ENCODE results near the gene GAPT.

GAPT gene

DNA sequence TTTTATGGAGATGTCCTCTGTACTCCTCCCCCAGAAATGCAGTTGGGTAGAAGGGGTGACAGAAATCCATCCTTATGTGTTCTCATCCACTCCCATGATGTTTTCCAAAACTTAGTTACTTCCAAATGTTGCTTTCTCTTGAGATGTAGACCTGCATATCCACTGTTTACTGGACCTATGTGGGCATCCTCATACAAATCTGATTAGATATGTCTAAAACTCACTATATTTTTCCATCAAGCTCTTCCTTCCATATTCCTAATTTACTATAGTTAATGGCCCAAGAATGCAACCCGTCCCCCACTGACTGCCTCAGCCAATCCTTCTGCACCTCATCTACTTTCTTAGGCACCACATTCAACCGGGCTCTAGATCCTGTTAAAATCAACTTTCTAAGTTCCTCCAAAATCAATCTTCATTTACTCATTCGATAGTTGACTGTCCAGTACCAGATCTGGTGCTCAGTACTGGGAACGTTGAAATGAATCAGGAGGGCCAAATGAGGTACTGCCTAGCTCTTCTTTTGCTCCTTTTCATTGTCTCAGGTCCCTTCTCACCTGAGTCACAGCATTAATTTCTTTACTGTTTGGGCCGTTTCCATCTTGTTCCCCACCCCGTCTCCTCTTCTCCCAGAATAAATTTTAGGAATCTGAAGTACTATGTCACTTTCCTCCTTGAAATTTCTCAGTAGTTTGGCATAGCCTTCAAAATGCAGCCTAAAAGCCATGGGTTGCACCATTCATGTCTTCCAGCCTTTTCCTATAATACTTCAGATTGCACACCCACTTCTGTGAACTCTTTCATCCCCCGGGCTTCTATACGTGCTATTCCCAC, 39.3 kb upstream of the GAPT start:
- TF ChIP-seq, protein P1, sequence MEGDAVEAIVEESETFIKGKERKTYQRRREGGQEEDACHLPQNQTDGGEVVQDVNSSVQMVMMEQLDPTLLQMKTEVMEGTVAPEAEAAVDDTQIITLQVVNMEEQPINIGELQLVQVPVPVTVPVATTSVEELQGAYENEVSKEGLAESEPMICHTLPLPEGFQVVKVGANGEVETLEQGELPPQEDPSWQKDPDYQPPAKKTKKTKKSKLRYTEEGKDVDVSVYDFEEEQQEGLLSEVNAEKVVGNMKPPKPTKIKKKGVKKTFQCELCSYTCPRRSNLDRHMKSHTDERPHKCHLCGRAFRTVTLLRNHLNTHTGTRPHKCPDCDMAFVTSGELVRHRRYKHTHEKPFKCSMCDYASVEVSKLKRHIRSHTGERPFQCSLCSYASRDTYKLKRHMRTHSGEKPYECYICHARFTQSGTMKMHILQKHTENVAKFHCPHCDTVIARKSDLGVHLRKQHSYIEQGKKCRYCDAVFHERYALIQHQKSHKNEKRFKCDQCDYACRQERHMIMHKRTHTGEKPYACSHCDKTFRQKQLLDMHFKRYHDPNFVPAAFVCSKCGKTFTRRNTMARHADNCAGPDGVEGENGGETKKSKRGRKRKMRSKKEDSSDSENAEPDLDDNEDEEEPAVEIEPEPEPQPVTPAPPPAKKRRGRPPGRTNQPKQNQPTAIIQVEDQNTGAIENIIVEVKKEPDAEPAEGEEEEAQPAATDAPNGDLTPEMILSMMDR (IDR thresholded peaks at IDR 0.05; ENCODE audit: low read depth, low read length, missing control alignments), result no peak
- no peak for DNase-seq (ENCODE audit: low read depth)
- no peak overlapping the region for H3K4me3 ChIP-seq (ENCODE audit: low read depth, low read length)

DNA sequence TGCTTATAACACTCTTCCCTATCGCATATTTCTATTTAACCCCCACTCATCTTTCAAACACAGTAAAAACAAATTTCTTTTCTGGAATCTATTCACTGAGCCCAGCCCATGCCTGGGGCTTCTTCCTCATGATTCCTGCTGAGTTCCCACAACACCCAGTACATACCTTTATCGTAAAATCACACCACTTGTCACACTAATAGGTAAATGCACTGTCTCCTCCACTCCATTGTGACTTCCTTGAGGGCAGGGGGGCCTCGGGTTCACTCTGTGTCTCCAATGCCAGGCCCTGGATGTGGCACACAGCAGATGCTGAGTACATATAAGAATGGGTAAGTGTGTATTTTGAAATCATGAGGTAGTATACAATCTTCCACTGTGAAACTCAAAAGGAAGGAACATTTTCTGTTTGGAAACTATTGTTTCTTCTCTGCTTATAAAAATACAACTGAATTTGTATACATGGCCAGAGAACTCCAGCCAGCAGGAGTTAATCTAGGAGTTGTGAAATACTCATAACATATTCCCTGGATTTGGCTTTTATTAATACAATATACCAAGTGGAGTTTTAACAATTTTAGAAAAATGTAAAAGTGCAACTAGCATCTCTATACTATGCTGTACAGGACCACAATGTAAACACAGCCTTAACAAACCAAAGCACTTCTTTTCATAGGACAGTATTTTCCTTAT, 38.5 kb upstream of the GAPT start:
- TF ChIP-seq, protein P1 (IDR thresholded peaks at IDR 0.05; ENCODE audit: low read depth, low read length, missing control alignments), result no peak
- DNase-seq (ENCODE audit: low read depth), result no peak
- H3K4me3 ChIP-seq (ENCODE audit: low read depth, low read length), result no peak overlapping the region

DNA sequence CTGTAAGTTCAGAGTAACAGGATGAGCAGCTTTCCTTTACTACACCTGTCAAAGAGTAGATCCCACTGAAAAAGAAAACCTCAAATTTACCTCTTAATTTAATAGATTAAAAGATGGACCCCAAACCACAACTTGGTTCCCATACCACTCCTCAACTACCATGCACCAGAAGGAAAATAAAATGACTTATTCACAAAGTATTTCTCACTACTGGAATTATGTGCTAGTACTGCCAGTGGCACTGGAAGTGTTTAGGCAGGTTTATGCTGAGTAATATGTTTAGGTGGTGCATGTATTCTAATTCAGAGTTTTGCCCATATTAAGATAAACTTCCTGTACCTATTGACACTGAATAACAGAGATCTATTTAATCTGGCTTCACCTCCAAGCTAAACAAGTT, 37.9 kb upstream of the GAPT start:
- H3K4me3 ChIP-seq (ENCODE audit: low read depth, low read length), result no peak overlapping the region
- DNase-seq (ENCODE audit: low read depth), result no peak
- TF ChIP-seq, protein P1 (IDR thresholded peaks at IDR 0.05; ENCODE audit: low read depth, low read length, missing control alignments), result no peak

DNA sequence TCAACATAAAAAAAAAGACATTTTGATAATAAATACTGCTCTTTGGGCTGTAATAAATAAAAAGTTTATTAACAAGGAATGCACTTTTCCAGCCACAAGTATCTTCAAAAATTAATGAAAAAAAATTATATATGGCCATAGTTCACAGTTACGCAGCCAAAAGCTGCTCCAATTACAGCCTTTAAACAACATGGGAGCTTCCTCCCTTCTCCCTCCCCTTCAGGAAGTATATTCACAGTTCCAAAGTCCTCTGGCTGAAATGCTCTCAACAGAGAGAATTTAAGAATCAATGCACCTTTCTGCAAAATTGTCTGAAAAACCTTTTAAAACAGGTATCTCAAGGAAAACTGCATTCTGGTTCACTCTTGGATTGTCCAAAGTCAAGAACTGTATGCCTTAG, 37.2 kb upstream of the GAPT start:
- TF ChIP-seq, protein P1 (IDR thresholded peaks at IDR 0.05; ENCODE audit: low read depth, low read length, missing control alignments), result no peak
- no peak overlapping the region for H3K4me3 ChIP-seq (ENCODE audit: low read depth, low read length)
- no peak for DNase-seq (ENCODE audit: low read depth)

DNA sequence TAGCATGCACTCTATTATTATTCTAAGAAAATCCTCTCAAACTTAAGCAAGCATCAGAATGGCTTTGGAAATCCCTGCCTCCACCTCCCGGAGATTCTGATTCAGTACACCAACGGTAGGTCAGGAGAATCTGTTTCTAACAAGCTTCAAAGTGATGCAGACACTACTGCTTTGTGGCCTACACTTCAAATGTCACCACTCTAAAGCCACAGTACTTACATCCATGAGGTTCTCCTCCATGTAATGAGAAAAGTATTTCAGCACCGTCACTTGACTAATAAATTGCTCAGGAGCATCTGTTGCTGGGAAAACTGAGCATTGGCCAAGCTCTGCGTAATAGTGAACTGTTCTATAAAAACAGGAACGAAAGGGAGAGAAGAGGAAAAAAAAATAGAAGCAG, 36.2 kb upstream of the GAPT start:
- no peak overlapping the region for H3K4me3 ChIP-seq (ENCODE audit: low read depth, low read length)
- TF ChIP-seq, protein P1 (IDR thresholded peaks at IDR 0.05; ENCODE audit: low read depth, low read length, missing control alignments), result no peak
- no peak for DNase-seq (ENCODE audit: low read depth)

DNA sequence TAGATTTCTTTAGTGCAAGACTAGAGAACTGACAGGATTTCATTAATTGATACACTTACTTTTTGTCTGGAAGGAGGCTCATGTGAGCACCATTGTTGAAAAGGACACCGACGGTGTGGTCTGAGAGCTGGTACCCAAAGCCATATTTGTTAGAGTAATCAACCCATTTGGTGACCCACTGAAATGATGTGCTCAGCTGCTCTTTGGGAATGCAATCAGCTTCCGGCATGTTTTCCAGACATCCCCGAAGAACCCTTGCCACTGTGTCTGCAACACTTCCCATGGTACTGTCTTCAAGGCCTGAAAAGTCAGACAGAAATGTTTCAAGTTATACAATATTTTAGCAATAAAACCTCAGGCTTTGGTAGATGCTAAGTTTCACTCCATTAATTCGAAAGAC, 35.8 kb upstream of the GAPT start:
- TF ChIP-seq, protein P1 (IDR thresholded peaks at IDR 0.05; ENCODE audit: low read depth, low read length, missing control alignments), result no peak
- H3K4me3 ChIP-seq (ENCODE audit: low read depth, low read length), result no peak overlapping the region
- no peak for DNase-seq (ENCODE audit: low read depth)

Measured in GM12864 (cell line).